Activated CD4-positive, alpha-beta T cell treated with anti-CD3 and anti-CD28 coated beads, Interleukin-2, Interleukin-6, amounts not matched to agents 100 ng/mL and 50 ng/mL, durations not matched to agents 16 hours and 8 hours (primary cell): ENCODE measurements around the gene GPC3.
"Not testable (repeated sequence)": the region's sequence is repeated elsewhere in the genome, so short reads cannot be mapped to it uniquely, and the experiment has no call there.

Experiments
- DNase-seq: peaks from one replicate; pipeline ENCODE4 v3.0.0-alpha.2; 2020

GPC3 gene

GRCh38 chrX:133985164-133985966 lies at the start of gene GPC3:
TSS of gene GPC3 (minus strand) at chrX:133985594.
- peak; percentile 23 for DNase-seq

GRCh38 chrX:134032441-134032840 lies 47.0 kb upstream of the GPC3 start:
- no peak for DNase-seq

DNA sequence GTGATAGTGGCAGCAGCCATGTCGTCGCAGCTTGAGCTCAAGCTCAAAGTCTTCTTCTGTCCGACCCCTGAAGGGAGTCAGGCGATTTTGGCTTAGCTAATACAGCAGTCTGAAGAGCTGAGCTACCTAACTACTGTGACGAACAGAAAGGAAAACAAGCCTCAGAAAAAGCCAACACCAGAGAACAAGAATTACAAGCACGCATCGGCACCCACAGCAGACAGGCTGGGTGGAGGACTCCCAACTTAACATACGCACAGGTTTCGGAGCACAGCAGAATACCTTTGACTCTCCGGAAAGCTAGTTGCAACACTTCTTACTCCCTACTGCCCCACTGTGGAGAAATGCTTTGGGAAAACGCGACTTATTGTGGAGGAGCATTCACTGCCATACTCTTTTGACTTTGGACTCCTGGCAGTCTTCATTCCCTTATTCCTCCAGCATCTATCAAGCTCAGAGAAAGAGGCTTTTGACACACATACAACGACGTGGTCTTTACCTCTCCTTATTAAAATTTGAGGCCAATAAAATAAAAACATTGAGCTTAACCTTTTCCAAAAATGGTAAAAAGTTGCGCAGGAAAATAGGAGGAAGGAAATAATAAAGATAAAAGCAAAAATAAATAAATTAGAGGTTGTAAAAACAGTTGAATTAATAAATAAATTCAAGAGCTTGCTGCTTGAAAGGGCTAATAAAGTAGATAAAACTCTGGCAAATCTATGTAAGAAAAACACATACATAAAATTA lies 41.3 kb upstream of the GPC3 start:
- DNase-seq = peak; percentile 54

- no peak for DNase-seq
Measured at GRCh38 chrX:134025986-134026545, 40.7 kb upstream of the GPC3 start.

DNA sequence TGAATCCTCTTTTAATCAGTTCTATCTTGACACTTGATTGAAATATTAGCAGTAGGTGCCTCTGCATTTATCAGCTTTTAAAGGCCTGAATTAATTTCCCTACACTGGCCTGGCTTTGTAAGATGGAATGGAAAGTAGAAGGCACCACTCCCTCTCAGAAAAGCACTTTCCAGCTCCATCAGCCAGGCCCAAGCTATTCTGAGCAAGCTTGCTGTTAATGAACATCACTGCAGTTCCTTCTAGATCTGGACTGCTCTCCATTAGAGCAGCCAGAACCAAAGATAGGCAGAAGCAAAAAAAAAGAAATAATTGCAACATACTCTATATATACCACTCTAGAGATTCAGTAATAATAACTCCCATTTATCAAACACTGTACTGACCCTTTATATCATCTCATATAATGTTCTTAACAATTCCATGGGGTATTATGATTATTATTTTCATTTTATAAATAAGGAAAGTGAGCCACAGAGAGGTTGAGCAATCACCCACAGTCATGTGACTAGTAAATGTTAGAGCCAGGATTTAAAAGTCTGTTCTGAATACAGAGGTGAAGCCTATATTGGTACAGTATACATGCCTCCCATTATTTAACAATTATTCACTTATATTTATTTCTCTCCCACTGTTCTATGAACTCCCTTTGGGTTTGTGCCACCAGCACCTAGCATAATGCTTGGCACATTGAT lies 39.4 kb upstream of the GPC3 start:
- no peak for DNase-seq

GRCh38 chrX:134023851-134024281 lies 38.5 kb upstream of the GPC3 start:
- no peak for DNase-seq

DNA sequence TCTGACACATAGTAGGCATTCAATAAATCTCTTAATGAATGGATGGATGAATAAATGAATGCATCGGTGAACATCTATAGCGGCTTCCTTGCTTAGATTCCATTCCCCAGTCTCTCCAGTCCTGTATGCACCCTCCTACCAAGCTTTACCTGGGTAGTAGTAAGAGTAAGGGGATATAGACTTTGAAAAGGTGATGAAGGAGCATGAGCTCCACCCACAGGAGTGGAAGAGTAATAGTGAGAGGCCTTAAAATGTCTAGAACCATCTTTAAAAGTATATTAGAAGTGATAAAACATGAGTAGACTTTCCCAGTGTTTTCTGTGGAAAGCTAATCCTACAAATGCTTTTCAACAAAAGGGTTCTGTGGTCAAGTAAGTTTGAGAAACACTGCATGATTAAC lies 35.5 kb upstream of the GPC3 start:
- DNase-seq = no peak

DNA sequence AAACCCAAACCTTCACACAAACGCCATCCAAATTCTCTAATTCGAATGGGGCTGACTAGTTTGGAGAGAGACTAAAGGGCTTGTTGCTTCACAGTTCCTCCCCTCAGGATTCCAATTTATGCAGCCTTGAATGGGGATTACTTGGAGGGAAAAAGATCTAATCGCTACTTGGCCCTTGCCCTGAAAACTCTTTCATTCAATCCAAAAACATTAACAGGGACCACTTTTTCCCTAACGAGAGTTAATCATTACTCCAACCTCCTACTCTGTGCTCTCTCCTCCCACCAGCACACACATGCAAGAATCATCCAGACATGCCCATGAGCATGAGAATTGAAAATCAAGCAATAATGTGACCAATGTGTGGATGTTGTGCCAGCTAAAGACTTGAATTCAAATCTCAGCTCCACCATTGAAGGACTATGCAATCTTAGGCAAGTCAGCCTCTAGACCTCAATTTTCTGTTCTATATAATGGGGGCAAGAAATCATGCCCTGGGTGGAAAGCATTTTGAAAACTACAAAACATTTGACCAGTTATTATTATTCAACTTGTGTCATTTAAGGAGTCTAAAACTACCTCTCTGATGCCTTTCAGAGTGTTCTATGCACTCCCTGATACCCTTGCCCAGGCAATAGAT lies 34.3 kb upstream of the GPC3 start:
- no peak for DNase-seq

GRCh38 chrX:134016309-134016708 lies 30.9 kb upstream of the GPC3 start:
- DNase-seq = not testable (repeated sequence)

DNA sequence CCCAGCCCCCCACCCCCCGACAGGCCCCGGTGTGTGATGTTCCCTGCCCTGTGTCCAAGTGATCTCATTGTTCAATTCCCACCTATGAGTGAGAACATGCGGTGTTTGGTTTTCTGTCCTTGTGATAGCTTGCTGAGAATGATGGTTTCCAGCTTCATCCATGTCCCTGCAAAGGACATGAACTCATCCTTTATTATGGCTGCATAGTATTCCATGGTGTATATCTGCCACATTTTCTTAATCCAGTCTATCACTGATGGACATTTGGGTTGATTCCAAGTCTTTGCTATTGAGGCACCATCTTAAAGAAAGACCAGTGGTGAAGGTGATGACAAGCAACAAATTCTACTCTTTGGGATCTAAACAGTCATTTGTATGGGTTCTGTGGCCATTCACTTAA lies 30.1 kb upstream of the GPC3 start:
- not testable (repeated sequence) for DNase-seq

GRCh38 chrX:134013524-134013923 lies 28.1 kb upstream of the GPC3 start:
- DNase-seq = no peak

- peak; percentile 52 for DNase-seq
Measured at GRCh38 chrX:134013092-134013497, 27.7 kb upstream of the GPC3 start.

GRCh38 chrX:134010690-134011089 lies 25.3 kb upstream of the GPC3 start:
- DNase-seq = no peak

- no peak for DNase-seq
Measured at GRCh38 chrX:134007716-134008115, 22.3 kb upstream of the GPC3 start.

- peak; percentile 63 for DNase-seq
Measured at GRCh38 chrX:134006484-134007161, 21.2 kb upstream of the GPC3 start.

DNA sequence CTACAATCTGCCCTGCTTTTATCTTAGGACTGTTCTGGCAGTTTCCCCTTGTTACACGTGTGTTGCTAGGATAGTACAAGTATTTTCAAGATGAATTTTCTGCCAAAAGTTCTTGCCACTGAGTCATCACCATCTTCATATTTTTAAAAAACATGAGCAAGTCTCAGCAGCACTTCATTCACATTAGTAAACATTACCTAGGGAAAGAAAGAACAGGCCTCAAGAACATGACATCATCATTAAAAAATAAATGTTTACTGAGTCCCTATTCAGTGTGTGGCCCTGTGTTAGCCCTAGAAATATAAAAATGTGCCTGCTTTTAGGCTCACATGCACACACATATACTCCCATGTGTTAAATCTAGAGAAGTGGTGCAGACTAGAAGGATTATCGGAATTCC lies 18.7 kb upstream of the GPC3 start:
- DNase-seq = no peak

GRCh38 chrX:134002921-134003615 lies 17.7 kb upstream of the GPC3 start:
- no peak for DNase-seq

GRCh38 chrX:134000260-134001245 lies 15.2 kb upstream of the GPC3 start:
- no peak for DNase-seq

DNA sequence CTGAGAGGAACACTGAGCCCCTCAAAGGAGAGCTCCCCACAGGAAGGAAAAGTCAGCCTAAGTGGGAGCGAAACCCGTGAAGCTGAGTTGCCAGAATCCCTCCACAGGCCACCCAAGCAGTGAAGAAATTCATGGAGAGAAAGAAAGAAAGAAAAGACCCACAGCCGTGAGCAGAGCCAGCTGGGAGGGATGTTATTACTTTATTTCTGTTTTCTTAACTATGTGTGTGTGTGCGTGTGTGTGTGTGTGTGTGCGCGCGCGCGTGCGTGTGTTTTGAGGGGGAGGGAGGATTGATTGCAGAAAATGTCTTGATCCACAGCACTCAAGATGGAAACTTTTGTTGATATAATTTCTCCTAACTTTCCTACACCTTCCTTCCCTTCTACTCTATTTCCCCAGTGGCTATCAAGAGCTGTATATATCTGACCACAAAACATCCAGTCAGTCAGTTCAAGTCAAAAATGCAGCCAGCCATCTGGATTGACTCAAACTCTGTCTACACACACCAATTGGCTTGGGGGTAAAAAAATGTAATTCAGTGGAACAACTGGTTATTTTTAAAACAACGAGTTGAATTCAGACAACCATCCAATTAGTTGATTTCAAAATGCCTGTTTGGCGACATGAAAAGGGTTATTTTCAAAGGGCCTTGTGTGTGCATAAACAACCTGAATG lies 13.8 kb upstream of the GPC3 start:
- no peak for DNase-seq

DNA sequence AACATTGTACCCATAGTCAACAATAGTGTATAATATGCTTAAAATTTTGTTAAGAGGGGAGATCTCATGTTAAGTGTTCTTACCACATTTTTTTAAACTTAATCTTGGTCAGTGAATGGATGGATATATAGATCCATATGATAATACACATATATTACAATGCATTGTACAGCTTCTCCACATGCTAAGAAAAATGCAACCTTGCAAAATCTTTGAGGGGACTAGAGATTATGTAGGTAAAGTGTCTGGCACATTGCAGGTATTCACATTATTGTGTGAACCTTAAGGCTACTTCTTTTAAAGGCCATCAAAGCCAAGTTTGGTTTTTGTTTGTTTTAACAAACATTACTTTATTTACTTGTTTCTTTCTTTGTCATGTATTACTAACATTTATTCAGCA lies 10.4 kb upstream of the GPC3 start:
- DNase-seq = no peak
